GM12891 (cell line): ENCODE results near the gene EFCAB7. TPM values are rescaled to one million over a fixed set of nuclear protein-coding genes. Genes with fewer than 3 reads are reported as not detected.
A peak's percentile ranks its signal among the peaks of the same experiment; 100 is the strongest.

Source experiments
- DNase-seq: peaks from one replicate; pipeline ENCODE4 v3.0.0; 2011; ENCODE audit warnings: low spot score; ENCODE audit not compliant: insufficient read length
- FAIRE-seq: peaks from 2 replicates; lab custom pipeline; 2011; peaks lifted over from hg19 to GRCh38; lab: Jason Lieb, UNC
- PAX5 ChIP-seq: IDR thresholded peaks from 2 replicates; pipeline ENCODE4 v1.6.1; 2011; ENCODE audit warnings: low read length, moderate library complexity, mild to moderate bottlenecking; ENCODE audit not compliant: insufficient read depth, severe bottlenecking
- POLR2A ChIP-seq: IDR thresholded peaks from 2 replicates; pipeline ENCODE4 v1.6.1; 2011; ENCODE audit warnings: low read depth, low read length, control low read depth
- POLR2AphosphoS5 ChIP-seq: IDR thresholded peaks from 2 replicates; pipeline ENCODE4 v1.6.1; 2011; ENCODE audit warnings: low read depth, low read length, control low read depth
- POU2F2 ChIP-seq: IDR thresholded peaks from 2 replicates; pipeline ENCODE4 v1.6.1; 2011; ENCODE audit warnings: low read depth, mild to moderate bottlenecking, control low read depth, low read length, moderate library complexity
- SPI1 ChIP-seq: IDR thresholded peaks from 2 replicates; pipeline ENCODE4 v1.6.1; 2011; ENCODE audit warnings: low read depth, low read length, control low read depth
- TAF1 ChIP-seq: IDR thresholded peaks from 2 replicates; pipeline ENCODE4 v1.6.1; 2011; ENCODE audit warnings: low read depth, low read length, control low read depth
- polyA plus RNA-seq: library from polyadenylated mRNA; unstranded; fragments of >200 nt; gene quantifications from one replicate; pipeline ENCODE4 v1.2.1, GENCODE V29; 2012; ENCODE audit warnings: low read depth, missing spikeins, inconsistent platforms; ENCODE audit not compliant: missing spikeins

Gene EFCAB7, protein sequence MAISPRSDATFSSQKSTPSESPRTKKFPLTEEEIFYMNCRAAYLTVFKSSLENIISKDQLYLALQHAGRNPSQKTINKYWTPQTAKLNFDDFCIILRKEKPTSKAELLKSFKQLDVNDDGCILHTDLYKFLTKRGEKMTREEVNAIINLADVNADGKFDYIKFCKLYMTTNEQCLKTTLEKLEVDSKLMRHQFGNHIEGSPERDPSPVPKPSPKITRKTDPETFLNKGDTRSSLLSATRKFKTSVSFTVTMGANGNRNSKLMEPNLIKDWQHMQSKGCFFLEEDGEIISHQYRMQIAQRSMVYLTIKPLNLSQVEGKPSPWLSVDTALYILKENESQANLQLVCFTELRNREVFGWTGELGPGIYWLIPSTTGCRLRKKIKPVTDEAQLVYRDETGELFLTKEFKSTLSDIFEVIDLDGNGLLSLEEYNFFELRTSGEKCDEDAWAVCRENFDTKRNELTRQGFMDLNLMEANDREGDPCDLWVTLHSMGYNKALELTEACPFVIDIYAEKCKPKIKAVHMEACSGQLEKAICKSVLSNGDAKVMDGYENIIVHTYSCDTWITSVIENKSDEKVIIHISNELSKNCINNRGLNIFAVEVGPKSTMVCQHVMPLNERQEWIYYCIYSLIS
- 3.8 TPM for polyA plus RNA-seq

DNA sequence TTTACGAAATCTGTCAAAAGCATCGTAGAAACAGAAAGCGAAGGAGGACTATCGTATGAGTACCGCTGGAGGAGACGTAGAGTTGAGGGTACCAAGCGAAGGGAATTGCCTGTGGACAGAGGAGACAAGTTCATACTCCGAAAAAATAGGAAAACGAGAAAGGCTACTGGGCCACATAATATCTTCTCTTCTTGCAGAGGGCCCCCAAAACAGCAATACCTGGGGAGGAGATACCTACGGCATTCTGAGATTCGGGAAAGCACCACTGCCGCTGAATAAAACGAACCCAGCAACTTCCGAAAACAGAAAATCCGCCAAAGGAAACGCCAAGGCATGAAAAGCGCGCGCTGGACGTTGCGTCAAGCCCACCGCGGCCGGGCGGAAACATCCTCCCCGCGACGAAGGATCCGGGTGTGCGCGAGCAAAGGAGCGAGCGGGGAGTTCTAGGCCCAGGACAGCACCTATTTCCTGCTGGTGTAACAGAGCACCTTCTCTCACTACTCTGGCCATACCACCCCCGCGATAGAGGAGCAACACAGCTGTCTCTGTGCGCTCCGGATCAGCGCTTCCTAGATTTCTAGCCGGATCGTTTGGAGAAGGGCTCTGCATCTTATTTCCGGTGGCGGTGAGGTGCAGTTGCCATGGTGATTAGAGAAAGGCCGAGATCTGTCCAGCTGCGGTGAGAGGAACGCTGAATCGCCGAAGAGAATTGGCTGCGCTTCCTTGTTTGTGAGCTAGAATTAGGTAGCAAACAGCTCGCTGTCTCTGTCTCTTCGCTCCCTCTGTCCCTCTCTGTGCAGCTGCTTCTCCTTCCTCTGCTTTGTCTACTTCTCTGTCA lies at the start of gene EFCAB7, which contains the start of gene ITGB3BP:
Gene EFCAB7, plus strand, starts transcription at position 635 of the 838 bp plus-strand sequence. CDS start 2,048 bp downstream, outside the sequence.
Gene ITGB3BP, minus strand, starts transcription at position 335 of the 838 bp plus-strand sequence. Its CDS starts 92 bp downstream, at position 243.
- FAIRE-seq (peak; percentile 90), DNase-seq (peak; percentile 24)
- peak; percentile 92 for TF ChIP-seq POU2F2
- peak; percentile 69 for TF ChIP-seq POLR2A
- TF ChIP-seq TAF1: peak; percentile 76
- peak; percentile 58 for TF ChIP-seq SPI1
- peak; percentile 61 for TF ChIP-seq PAX5
- TF ChIP-seq POLR2AphosphoS5: peak; percentile 75

DNA sequence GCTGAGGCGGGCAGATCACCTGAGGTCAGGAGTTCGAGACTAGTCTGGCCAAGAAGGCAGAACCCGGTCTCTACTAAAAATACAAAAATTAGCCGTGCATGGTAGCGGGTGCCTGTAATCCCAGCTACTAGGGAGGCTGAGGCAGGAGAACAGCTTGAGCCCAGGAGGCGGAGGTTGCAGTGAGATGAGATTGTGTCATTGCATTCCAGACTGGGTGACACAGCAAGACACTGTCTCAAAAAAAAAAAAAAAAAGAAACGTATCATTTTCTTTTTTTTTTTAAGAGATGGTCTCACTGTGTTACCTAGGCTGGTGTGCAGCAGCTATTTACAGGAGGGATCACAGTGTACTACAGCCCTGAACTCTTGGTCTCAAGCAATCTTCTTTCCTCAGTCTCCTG lies 47.6 kb upstream of the EFCAB7 start:
- FAIRE-seq: no peak
- TF ChIP-seq POU2F2: no peak
- no peak for TF ChIP-seq PAX5
- DNase-seq: no peak

DNA sequence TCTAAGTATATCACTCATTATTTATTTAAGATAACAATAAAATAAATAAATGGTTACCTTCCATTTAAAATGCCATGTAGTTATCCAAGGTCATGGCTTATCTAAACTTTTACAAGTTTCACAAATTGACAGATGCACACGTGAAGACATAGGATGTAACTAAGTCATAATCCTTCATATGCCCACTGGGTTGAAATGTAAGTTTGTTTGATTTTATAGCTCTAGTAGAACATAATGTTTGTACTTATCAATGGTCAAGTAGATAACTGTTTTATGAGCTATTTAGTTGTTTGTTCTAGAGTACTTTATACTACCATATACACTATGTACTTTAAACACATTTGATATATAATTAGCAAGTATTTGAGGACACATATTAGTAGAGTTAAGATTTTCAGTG lies 43.3 kb upstream of the EFCAB7 start:
- FAIRE-seq: peak; percentile 50
- DNase-seq: no peak
- TF ChIP-seq PAX5: no peak
- TF ChIP-seq SPI1: no peak
- TF ChIP-seq TAF1: no peak
- TF ChIP-seq POLR2AphosphoS5: no peak
- TF ChIP-seq POLR2A: no peak
- TF ChIP-seq POU2F2: no peak

DNA sequence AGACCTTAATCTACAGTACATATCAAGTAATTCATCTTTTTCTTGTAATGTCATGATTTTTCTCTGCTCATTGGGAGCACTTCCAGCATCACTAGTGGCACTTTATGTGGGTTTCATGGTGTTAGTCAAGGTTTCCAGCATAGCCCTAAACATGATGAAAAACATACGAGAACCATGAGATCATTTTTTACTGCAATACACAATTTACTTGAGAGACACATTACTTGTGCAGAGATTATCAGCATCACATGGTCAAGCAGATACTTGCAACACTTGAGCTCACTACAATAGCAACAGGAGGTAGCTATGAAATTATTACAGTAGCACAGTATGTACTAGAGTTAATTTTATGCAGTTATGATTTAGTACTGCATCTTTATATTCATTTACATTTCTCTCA lies 36.7 kb upstream of the EFCAB7 start:
- no peak for TF ChIP-seq SPI1
- no peak for TF ChIP-seq POU2F2
- no peak for TF ChIP-seq POLR2A
- TF ChIP-seq TAF1: no peak
- TF ChIP-seq PAX5: no peak
- TF ChIP-seq POLR2AphosphoS5: no peak
- FAIRE-seq: no peak
- no peak for DNase-seq

DNA sequence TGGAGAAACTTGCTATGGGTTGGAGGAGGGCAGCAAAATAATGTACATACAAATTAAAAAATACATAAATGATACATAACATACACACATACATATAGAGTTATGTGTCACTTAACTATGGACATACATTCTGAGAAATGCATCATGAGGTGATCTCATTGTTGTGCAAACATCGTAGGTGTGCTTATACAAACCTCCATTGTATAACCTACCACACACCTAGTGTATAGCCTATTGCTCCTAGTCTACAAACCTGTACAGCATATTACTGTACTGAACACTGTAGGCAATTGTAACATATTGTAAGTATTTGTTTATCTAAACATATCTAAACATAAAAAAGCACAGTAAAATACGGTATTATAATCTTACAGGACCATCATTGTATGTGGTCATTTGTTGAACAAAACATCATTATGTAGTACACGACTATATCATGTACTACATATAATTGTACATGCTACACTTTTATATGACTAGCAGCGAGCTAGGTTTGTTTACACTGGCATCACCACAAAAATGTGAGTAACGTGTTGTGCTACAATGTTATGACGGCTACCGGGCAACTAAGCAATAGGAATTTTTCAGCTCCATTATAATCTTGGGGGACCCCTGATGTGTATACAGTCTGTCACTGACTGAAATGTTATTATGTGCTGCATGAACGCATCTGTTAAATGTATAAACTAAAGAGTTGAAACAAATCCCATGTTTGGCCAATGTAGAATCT lies 35.8 kb upstream of the EFCAB7 start:
- no peak for TF ChIP-seq SPI1
- no peak for TF ChIP-seq PAX5
- no peak for TF ChIP-seq TAF1
- TF ChIP-seq POLR2A: no peak
- no peak for TF ChIP-seq POLR2AphosphoS5
- TF ChIP-seq POU2F2: no peak
- DNase-seq: no peak
- FAIRE-seq: no peak

DNA sequence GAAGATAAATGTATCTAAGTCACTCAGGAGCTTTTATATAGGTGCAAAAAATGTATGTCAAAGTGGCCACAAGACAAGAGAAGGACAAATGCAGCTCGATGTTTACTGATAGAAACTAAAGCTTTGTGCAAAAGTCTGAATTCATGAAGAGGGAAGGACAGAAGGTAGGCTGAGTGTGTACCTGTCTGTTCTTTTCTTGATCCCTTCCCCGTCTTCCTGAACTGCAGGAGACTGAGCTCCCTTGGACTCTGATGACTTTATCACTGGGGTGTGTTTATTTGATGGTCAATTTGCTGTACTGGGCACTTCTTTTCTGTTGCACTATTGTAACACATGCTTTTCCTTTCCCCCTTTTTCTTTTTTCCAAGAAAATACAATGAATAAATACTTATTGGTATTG lies 25.7 kb upstream of the EFCAB7 start:
- no peak for FAIRE-seq
- TF ChIP-seq TAF1 (no peak), POU2F2 (no peak), POLR2AphosphoS5 (no peak), SPI1 (no peak), POLR2A (no peak), PAX5 (no peak)
- DNase-seq: no peak

DNA sequence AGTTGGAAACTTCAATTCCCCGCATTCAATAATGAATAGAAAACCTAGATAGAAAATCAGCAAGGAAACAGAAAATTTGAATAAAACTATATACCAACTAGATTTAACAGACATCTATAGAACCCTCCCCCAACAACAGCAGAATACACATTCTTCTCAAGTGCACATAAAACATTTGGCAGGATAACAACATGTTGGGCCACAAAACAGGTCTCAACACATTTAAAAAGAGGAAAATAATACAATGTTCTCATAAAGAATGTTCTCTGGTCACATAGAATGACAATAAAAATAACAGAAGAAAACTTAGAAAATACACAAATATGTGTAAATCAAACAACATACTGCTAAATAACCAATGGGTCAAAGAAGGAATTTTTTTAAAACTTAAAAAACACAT lies 25.2 kb upstream of the EFCAB7 start:
- DNase-seq (no peak), FAIRE-seq (no peak)
- TF ChIP-seq POLR2AphosphoS5: no peak
- no peak for TF ChIP-seq TAF1
- TF ChIP-seq PAX5: no peak
- TF ChIP-seq POLR2A: no peak
- TF ChIP-seq POU2F2: no peak
- no peak for TF ChIP-seq SPI1

DNA sequence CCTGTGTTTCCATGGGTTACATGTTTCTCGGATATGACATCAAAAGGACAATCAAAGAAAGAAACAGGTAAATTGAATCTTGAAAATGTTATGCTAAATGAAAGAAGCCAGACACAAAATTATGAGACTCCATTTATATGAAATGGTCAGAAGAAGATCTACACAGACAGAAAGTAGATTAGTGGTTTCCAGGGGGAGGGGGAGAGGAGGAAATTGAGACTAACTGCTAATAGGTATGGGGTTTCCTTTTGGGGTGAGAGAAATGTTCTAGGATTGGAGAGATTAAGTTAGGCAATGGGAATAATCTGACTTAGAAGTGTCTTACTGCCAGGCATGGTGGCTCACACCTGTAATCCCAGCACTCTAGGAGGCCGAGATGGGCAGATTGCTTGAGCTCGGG lies 22.1 kb upstream of the EFCAB7 start:
- FAIRE-seq (no peak), DNase-seq (no peak)
- no peak for TF ChIP-seq PAX5
- TF ChIP-seq SPI1: no peak
- no peak for TF ChIP-seq POLR2A
- TF ChIP-seq POU2F2: no peak
- TF ChIP-seq TAF1: no peak
- no peak for TF ChIP-seq POLR2AphosphoS5

DNA sequence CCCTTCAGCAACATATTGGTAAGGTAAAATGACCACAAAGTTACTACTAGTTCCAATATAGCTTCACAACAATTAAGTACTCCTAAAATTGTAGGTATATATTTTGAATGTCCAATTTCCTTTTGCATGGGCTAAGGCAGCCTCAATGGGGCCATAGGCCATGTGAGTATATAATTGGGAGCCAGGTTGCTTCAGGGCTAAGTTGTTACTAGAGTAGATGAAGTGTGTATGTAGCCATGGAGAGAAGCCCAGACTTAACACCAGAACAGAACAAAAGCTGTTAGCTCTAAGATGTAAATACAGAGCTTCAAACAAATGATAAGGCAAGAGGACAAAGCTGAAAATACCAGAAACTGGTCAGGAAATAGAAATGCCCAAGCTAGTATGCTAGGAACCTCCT lies 16.5 kb upstream of the EFCAB7 start:
- no peak for TF ChIP-seq POLR2AphosphoS5
- no peak for TF ChIP-seq SPI1
- TF ChIP-seq TAF1: no peak
- TF ChIP-seq POLR2A: no peak
- no peak for TF ChIP-seq POU2F2
- no peak for TF ChIP-seq PAX5
- FAIRE-seq (no peak), DNase-seq (no peak)
